ENCODE data around the gene CCDC78.
"Not testable (repeated sequence)": the region's sequence is repeated elsewhere in the genome, so short reads cannot be mapped to it uniquely, and the experiment has no call there.

Gene CCDC78

DNA sequence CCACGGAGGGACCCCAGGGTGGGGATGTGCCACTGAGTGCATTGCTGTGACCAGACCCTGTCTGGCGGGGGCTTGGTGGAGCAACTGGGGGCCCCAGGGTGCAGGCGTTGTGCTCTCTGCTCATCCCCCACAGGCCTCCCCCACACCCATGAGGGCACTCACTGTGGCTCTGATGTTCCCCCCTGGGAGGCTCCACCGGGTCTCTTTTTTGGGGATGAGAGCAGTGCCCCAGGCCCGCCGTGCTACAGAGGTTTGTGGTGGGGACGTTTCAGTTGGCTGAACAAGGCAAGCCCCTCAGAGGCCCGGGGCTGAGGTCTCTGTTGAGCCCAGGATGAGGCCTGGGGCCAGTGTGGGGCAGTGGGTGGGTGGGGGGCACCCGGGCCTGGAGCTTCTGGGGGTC is 2.5 kb downstream of the CCDC78 start:
- no peak for DNase-seq (ENCODE audit: low spot score)

DNA sequence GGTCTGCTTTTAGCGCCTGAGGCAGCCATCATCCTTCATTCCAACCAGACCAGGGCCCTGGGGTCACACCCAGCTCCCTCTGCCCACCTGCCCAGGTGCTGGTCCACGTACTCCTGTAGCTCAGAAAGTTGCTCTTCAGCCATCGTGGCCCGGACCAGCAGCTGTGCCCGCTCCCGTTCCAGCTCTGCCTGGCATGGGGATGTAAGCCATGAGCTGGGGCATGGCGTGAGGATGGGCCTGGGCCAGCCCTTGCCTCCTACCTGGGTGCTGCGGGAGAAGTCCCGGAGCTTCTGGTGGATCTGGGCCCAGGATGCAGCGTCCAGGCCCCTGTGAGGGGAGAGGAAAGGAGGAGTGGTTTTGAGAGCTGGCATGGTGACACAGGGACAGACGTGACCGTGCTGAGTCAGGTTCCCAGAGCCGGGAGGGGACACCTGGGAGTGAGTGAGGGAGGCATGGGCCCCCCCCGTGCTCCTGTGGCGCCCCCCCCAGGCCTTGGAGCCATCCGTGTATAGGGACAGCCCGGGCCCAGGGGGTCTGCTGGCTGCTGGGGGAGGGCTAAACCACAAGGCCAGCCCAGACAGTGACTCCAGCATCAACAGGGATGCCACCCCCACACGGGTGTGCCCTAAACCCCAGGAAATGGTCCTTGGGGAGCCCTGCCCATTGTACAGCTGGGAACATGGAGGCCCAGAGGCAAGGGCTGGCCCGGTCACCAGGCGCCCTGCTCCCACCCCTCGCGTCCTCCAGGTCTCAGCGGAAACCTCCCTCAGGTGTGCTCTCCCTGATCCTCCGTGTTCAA is 3.2 kb downstream of the CCDC78 start:
- no peak for DNase-seq (ENCODE audit: low spot score)

DNA sequence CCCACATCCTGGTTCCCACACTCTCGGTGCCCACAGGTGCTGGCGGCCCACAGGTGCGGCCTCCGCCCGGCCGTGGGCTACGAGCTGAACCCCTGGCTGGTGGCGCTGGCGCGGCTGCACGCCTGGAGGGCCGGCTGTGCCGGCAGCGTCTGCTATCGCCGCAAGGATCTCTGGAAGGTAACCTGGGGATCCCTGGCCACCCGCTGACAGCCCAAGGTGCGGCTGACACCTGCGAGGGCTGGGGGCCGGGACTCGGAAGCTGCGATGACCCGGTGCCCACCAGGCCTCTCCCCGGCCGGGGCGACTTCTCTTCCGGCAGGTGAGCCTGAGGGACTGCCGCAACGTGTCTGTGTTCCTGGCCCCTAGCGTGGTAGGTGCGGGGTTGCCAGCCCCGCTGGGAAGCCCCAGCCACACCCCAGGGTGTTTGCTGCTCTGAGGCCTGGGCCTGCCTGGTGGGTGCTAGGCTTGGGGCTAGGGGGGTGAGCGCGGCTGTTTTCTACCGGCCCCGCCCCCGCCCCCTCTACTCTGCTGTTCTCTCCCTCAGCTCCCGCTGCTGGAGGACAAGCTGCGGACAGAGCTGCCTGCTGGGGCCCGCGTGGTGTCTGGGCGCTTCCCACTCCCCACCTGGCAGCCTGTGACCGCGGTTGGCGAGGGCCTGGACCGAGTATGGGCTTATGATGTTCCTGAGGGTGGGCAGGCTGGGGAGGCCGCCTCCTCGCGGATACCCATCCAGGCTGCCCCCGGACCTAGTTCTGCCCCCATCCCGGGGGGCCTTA is 4.3 kb downstream of the CCDC78 start:
- DNase-seq (ENCODE audit: low spot score) = no peak

DNA sequence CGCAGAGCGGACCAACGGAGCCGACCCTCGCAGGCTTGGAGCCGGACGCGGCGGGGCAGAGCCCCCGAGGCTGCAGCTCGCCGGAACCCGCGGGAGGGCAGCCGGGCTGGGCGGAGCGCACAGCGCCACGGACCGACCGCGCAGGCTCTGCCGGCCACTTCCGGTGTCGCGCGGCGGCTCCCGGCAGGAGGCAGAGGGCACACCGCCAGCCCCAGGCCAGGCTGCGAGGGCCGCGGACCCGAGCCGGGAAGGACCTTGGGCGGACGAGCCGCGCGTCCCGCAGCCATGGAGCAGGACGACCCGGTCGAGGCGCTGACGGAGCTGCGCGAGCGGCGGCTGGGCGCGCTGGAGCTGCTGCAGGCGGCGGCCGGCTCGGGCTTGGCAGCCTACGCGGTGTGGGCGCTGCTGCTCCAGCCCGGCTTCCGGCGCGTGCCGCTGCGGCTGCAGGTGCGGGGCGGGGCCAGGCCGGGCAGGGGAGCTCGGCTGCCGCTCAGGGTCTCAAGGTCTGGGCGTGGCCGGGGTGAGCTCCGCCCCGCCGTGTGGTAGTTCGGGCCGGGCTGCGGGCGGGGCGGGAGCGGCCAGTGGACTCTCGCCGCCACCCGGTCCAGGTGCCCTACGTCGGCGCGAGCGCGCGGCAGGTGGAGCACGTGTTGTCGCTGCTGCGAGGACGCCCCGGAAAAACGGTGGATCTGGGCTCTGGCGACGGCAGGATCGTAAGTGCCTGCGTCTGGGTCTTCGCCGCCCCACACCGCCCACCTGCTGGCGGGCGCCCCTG is 5.1 kb downstream of the CCDC78 start, which contains the start of gene ANTKMT:
TSS of gene ANTKMT (plus strand) at position 157 of the 775 bp plus-strand sequence. CDS start at position 286, 129 bp downstream.
- DNase-seq (ENCODE audit: low spot score) = peak; percentile 90

DNA sequence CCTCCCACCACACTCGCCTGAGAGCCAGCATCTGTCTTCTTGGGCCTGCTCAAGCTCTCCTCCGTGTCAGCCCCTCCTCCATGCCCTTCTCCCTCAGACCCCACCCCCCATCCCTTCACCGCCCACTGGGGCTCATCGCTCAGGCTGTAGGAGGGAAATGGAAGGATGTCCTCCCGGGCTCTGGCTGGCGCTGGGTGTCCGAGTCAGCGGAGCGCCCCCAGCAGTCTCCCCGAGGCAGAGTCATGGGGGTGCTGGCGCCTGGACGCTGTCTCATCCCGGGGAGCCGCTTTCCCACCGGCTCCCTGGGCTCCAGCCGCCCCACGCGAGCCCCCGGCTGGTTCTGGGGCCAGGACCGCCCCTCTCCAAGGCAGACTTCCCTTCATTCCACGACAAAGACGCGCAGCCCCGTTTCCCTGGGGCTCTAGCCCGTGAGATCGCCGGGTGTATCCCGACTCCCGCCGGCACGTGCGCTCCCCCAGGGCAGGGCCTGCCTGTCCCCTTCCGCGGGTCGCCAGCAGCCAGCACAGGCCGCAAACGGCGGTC is 5.7 kb downstream of the CCDC78 start:
- peak; percentile 57 for DNase-seq (ENCODE audit: low spot score)

DNA sequence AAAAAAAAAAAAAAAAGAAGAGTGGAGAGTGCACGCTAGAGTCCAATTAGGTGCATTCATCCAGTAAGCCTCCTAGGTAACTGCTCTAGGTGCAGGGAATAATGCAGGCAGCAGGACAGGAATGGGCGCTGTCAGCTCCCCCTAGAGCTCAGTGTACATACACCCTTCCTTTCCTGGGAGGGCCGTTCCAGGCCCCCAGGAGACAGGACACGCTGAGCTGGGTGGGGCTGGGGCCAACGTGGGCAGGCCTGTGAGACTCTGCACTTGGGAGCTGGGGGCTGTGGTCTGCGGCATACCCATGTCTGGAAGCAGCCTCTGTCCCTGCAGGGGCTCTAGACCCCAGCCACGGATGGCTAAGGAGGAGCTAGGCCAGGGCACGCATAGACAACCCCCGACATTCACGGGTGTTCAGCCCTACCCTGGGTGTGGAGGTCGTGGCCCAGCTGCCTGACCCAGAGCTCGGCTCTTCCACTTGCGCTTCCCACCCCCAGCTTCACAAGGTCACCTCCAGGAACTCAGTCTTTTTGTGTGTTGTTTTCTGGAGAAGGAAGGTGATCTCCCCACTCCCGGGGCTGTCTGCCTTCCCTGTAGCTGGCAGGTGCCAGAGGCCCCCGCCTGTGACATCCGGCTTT is 6.3 kb downstream of the CCDC78 start:
- DNase-seq (ENCODE audit: low spot score) = no peak

DNA sequence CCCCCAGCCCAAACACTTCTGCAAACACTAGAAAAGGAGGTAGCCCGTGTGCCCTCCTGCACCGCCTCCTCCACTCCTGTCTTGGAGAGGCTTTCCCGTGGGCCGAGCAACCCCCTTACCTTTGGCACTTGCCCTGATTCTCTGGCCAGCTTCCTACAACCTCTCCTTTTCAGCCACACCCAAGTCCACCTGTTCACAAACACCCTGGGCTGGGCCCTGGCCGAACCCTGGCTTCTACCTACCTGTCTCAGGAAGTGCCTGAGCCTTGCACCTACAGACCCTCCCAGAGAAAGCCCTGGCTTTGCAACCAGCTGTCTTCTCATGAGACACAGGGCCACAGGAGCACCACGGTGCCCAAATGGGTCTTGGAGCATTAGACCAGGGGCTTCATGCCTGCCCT is 7.3 kb downstream of the CCDC78 start:
- DNase-seq (ENCODE audit: low spot score) = no peak

DNA sequence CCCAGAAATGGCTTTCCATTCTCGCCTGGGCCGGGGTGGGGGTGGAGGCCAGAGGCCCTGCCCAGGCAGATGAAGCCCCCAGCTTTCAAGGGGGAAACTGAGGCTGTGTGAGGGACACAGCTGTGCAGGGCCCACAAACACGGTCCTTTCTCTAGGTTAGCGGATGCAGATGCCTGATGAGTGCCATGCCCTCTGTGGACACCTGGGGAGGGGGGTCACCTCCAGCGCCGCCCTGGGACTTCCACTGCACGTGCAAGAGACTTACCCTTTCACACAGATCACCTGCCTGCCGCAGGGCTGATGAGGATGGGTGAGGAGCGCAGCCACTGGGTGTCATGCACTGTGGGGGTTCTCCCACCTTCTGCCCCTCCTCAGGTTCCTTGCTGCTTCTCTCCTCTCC is 7.9 kb downstream of the CCDC78 start:
- no peak for DNase-seq (ENCODE audit: low spot score)

DNA sequence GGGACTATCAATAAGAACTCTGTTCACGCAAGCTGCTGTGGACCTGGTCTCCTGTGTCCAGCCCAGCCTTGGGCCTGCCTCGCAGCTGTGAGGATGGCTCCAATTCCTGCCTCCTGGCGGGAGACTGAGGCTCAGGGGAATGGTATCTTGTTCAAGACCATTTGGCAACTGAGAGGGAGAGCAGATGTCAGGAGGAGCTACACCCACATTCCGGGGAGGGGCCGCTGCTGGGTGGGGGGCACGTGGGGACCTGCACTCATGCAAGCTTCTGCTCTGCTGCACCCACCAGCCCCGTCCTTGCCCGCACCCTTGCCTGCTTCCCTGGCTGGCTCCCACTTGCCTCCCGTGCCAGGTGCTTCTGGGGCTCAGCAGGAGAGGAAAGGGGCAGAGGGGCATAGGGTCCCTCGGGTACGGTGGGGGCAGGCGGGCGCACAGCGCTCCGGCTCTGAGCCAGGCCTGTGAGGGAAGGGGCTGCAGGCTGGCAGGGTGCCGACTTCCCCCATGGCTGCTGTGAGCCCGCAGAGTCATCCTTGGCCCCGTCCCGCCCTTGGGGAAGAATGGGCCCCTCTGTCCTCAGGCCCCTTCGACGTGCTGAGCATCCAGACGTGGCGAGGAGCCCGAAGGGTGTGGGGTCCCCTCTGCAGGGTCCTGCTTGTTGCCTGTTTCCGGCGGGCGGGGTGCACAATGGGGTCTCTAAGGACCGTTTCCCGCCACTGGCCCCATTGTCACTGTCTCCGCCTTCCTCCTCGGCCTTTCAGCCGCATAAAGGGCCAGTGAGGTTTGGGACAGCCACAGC is 8.6 kb downstream of the CCDC78 start:
- DNase-seq (ENCODE audit: low spot score) = no peak

DNA sequence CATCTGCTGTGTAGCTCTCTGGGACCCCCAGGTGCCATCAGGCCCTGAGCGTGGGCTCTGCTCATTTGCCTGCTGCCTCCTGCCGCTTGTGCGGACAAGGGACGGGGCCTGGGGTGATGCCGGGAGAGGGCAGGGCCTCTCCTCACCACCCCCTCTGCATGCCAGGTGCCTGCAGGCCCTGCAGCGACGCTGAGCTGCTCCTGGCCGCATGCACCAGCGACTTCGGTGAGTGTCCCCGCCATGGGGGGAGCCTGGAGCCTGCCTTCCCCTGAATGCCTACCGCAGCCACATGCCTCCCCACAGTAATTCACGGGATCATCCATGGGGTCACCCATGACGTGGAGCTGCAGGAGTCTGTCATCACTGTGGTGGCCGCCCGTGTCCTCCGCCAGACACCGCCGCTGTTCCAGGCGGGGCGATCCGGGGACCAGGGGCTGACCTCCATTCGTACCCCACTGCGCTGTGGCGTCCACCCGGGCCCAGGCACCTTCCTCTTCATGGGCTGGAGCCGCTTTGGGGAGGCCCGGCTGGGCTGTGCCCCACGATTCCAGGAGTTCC is 9.4 kb downstream of the CCDC78 start:
- DNase-seq (ENCODE audit: low spot score) = no peak

DNA sequence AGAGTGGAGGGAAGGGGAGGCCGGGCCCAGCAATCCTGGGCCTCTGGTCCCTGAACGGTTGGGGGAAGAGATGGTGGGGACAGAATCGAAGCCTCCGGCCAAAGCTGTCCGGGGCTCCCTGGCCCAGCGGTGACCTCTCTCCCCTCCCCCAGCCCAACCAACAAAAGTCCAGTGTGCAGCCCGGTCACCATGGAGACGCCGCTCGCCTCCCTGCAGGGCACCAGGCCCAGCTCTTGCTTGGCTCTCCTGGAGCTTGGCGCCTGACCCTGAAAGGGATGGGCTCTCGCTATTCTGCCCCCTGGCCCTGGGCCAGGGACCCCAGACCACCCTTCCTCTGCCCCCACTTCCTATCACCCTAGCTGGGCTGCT is 10.1 kb downstream of the CCDC78 start:
- DNase-seq (ENCODE audit: low spot score) = no peak

DNA sequence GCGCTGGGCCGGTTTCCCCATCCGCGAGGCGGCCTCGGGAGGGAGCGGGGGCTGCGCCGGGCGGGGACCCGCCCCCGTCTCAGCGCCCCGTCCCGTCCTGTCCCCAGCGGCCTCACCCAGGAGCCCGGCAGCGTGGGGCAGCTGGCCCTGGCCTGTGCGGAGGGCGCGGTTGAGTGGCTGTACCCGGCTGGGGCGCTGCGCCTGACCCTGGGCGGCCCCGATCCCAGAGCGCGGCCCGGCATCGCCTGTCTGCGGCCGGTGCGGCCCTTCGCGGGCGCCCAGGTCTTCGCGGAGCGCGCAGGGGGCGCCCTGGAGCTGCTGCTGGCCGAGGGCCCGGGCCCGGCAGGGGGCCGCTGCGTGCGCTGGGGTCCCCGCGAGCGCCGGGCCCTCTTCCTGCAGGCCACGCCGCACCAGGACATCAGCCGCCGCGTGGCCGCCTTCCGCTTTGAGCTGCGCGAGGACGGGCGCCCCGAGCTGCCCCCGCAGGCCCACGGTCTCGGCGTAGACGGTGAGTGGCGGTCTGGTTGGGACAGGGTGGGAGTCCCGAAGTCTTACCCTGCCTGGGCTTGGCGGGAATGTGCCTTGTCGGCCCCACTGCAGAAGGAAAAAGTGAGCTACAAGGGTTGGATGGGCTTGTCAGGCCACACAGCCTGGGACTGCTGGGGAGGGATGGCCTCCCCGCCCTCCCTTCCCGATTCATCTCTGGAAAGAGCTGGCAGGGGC is 10.6 kb downstream of the CCDC78 start:
- no peak for DNase-seq (ENCODE audit: low spot score)

DNA sequence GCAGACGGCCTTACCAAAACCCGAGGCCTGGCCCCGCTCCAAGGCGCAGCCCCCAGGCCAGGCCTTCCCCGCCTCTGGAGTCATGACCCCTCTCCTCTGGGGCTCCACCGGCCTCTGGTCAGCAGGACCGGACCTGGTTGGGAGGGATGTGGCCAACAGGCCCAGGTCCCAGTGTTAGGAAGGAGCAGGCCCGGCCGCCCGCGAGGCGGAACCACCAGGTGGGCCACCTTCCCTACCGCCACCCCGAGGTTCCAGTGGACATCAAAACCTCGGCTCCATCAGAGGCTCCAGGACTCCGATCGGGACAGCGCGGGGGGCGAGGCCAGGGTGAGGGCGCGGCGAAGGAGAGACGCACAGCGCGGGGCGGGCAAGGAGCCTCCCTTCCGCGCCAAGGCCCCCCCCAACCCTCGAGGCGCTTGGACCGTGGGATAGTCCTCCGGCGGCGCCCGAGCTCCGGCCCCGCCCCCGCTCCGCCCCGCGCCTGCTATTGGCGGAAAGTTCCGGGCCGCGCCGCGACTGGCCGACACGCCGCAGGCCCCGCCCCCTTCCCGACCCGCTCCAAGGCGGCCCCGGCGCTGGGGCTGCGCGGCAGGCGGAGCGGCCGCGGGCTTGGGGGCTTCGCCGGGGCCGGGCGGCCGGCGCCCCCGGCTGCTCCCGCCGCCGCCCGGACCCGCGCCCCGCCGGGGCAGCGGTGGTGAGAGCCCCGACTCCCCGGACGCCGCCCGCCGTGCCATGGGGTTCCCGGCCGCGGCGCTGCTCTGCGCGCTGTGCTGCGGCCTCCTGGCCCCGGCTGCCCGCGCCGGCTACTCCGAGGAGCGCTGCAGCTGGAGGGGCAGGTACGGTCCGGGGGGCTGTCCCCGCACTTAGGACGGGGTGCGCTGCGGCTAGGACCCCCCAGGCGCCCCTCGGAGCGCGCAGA is 11.4 kb downstream of the CCDC78 start, which contains the start of gene METRN:
TSS of gene METRN (plus strand) at position 561 of the 919 bp plus-strand sequence. CDS start at position 733, 172 bp downstream.
- DNase-seq (ENCODE audit: low spot score) = peak; percentile 94

DNA sequence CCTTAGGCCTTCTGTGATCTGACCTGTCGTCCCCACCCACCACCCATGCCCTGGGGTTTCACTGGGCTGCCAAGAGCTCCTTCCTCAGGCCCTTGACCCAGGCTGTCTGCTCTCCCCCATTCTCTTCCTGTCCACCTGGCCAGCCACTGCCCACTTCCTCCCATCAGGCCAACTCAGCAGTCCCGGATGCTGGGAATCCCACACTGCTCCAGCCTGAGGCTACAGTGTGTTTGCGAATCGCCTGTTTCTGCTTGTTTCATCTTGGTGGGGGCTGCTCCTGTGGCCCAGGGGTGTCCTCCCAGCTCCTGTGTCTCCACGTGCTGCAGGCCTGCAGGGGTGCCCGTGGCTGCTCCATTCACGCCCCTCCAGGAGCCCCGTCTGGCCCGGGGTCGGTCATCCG is 12.2 kb downstream of the CCDC78 start:
- no peak for DNase-seq (ENCODE audit: low spot score)

DNA sequence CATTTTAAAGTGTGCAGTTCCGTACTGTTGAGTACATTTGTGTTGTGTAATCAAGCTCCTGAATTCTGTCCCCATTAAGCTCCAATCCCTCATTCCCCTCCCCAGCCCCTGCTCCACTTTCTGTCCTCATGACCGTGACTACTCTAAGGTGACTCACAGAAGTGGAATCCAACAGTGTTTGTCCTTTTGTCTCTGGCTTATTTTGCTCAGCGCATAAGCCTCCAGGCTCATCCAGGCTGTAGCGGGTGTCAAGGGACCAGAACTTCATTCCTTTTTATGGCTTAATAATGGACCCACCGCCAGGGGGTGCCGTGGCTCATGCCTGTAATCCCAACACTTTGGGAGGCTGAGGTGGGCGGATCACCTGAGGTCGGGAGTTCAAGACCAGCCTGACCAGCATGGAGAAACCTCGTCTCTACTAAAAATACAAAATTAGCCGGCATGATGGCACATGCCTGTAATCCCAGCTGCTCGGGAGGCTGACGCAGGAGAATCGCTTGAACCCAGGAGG is 13.4 kb downstream of the CCDC78 start:
- DNase-seq (ENCODE audit: low spot score) = not testable (repeated sequence)

DNA sequence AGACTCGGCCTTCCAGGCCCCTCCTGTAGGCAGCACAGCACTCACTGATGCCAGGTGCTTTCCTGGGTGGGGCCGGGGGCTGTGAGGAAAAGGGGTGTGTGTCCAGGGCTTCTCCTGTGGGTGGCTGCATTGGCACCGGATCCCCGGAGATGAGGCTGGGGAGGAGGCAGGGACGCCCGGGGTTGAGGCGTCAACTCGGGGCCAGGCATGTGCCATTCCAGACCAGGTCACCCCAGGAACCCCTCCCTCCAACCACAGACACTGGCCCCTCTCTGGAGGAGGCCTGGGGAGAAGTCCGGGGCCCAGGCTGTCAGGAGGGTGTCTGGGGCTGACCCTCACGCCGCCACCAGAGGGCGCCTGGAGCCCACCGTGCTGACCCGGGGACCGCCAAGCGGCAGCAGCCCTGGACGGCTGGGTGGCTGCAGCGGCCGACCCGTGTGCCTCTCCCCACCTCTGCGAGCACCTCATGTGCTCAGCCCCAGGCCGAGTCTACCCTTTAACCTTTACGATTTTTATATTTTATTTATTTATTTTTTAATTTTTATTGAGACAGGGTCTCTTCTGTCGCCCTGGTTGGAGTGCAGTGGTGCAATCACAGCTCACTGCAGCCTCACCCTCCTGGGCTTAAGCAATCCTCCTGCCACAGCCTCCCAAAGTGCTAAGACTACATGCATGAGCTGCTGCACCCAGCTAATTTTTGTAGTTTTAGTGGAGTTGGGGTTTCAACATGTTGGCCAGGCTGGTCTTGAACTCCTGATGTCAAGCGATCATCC is 14.5 kb downstream of the CCDC78 start:
- DNase-seq (ENCODE audit: low spot score) = peak; percentile 87

DNA sequence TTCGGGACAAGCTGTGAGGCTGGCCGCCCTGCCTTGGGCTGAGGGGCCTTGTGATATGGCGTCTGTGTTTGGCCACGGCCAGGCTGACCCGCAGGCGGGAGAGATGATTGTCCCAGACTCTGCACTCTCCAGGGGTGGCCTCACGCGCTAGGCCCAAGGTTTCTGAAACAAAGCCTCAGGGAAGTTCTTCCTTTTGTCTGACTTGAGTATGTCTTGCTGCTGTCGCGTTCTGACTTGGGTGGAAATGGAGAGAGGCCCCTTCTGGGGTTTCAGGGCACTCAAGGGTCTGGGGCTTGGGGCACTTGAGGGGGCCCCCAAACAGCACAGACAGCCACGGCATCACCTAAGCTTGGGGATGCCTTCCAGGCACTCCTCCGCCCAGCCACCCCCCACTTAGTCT is 15.2 kb downstream of the CCDC78 start:
- no peak for DNase-seq (ENCODE audit: low spot score)

All from germinal center (tissue), 1 donor.